ENCODE results near the gene STK32B. TPM values are rescaled to one million over a fixed set of nuclear protein-coding genes. Genes with fewer than 3 reads are reported as not detected.

STK32B gene
- total and polyA plus RNA-seq, 2 of the 4 experiments (the other 2 are of a cell fraction), result 5.5 to 6.3 TPM

- no peaks in the 10 kb centered on the region for H3K4me1 ChIP-seq (ENCODE audit: control insufficient read depth, insufficient read depth, low read length)
- dilution Hi-C loops (cut with HindIII; ENCODE audit: low sequenced_read_pairs, unreplicated experiment), result no loop called here
Observed at GRCh38 chr4:5098176-5098575, 46.9 kb downstream of the STK32B start.

More at GRCh38 chr4:5098176-5098575, 46.9 kb downstream of the STK32B start:
- Histone ChIP-seq H3K9me3 (ENCODE audit: control insufficient read depth, insufficient read depth, low read length) (peaks cover 3% of the 10 kb centered on the region; the same call in 1 of the 2 replicates), H3K79me1 (ENCODE audit: low read depth in 1 of 2, low read length in 2 of 2) (peaks cover 0 to 13% of the 10 kb centered on the region in 2 experiments; a peak in 2 of 4 replicates), H2BK20ac (ENCODE audit: low read depth, low read length) (no peak overlapping the region), H2BK120ac (ENCODE audit: low read depth, low read length) (no peak overlapping the region), H3K36me3 (ENCODE audit: control insufficient read depth, insufficient read depth, low read length) (no peaks in the 10 kb centered on the region), H3K4me2 (ENCODE audit: low read depth, low read length) (no peak overlapping the region), H2BK15ac (ENCODE audit: low read depth, low read length) (no peak overlapping the region), H3K23ac (ENCODE audit: low read depth, low read length) (no peak overlapping the region), H4K5ac (ENCODE audit: low read depth, low read length) (no peak overlapping the region), H3K18ac (ENCODE audit: low read depth, low read length) (no peak overlapping the region), H3K9me1 (ENCODE audit: insufficient read depth, low read length) (peaks cover 3% of the 10 kb centered on the region; the same call in 1 of the 2 replicates), H3K27me3 (ENCODE audit: control insufficient read depth, insufficient read depth, low read length) (no peaks in the 10 kb centered on the region), H3K9ac (ENCODE audit: low read depth, low read length) (no peak overlapping the region), H3K56ac (ENCODE audit: extremely low read depth, insufficient read depth, low read length) (no peak overlapping the region), H2AK5ac (ENCODE audit: low read depth, low read length) (no peak overlapping the region), H4K20me1 (ENCODE audit: insufficient read depth, low read length) (no peaks in the 10 kb centered on the region; the same call in 1 of the 2 replicates), H2AK9ac (replicated peaks; ENCODE audit: low read depth, low read length, poor library complexity) (no peak overlapping the region), H2BK5ac (ENCODE audit: low read depth, low read length, poor library complexity, severe bottlenecking) (no peak overlapping the region), H3K14ac (replicated peaks; ENCODE audit: low read depth, low read length) (no peak overlapping the region), H3K27ac (ENCODE audit: insufficient read depth, low read length) (no peak overlapping the region), H4K91ac (ENCODE audit: insufficient read depth, low read depth, low read length) (no peak overlapping the region), H3K4me3 (ENCODE audit: insufficient read depth, low read depth, low read length) (no peak overlapping the region), H2AFZ (replicated peaks; ENCODE audit: low read length, poor library complexity) (no peak overlapping the region), H4K8ac (ENCODE audit: low read depth in 2 of 2, low read length in 2 of 2) (no peak overlapping the region), H3K4ac (ENCODE audit: low read depth, low read length) (no peak overlapping the region)
- WGBS, 2 experiments (ENCODE audit: extremely low coverage in 2 of 2, insufficient read length in 1 of 2), result no CpG with 5 or more reads among the region's 1 CpG
- BruUV-seq (replicated peaks), result no TSS peak
- TF ChIP-seq BHLHE40 (IDR thresholded peaks at IDR 0.05; ENCODE audit: low read depth, low read length), result no peak
- TF ChIP-seq POLR2A (IDR thresholded peaks at IDR 0.05; ENCODE audit: low read depth, low read length), result no peak
- TF ChIP-seq, protein P1, sequence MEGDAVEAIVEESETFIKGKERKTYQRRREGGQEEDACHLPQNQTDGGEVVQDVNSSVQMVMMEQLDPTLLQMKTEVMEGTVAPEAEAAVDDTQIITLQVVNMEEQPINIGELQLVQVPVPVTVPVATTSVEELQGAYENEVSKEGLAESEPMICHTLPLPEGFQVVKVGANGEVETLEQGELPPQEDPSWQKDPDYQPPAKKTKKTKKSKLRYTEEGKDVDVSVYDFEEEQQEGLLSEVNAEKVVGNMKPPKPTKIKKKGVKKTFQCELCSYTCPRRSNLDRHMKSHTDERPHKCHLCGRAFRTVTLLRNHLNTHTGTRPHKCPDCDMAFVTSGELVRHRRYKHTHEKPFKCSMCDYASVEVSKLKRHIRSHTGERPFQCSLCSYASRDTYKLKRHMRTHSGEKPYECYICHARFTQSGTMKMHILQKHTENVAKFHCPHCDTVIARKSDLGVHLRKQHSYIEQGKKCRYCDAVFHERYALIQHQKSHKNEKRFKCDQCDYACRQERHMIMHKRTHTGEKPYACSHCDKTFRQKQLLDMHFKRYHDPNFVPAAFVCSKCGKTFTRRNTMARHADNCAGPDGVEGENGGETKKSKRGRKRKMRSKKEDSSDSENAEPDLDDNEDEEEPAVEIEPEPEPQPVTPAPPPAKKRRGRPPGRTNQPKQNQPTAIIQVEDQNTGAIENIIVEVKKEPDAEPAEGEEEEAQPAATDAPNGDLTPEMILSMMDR (conservative IDR thresholded peaks at IDR 0.05; ENCODE audit: low read depth, low read length), result no peak
- ATAC-seq (ENCODE audit: low read depth) (peak; percentile 24; the same call in 1 of the 2 replicates), DNase-seq (peak; percentile 41)
- in situ Hi-C loops (cut with MboI; ENCODE audit: low sequenced_read_pairs), result no loop called here
- intact Hi-C loops (cut with micrococcal nuclease), result no loop called here
- CTCF ChIA-PET, result no interaction called here
- POLR2A ChIA-PET (ENCODE audit: unreplicated experiment), result no interaction called here
